ENCODE measurements around the gene STING1.
"Not testable (repeated sequence)": the region's sequence is repeated elsewhere in the genome, so short reads cannot be mapped to it uniquely, and the experiment has no call there.

STING1 gene

GRCh38 chr5:139513852-139514485, 31.4 kb upstream of the STING1 start:
- no peak for ATAC-seq
- Mint-ChIP-seq H3K9me3 (no peaks in the 10 kb centered on the region), H3K4me3 (no peak overlapping the region), H3K27ac (peak overlapping the region; percentile 30), H3K4me1 (peaks cover 42% of the 10 kb centered on the region), H3K27me3 (no peaks in the 10 kb centered on the region), H3K36me3 (no peaks in the 10 kb centered on the region)

DNA sequence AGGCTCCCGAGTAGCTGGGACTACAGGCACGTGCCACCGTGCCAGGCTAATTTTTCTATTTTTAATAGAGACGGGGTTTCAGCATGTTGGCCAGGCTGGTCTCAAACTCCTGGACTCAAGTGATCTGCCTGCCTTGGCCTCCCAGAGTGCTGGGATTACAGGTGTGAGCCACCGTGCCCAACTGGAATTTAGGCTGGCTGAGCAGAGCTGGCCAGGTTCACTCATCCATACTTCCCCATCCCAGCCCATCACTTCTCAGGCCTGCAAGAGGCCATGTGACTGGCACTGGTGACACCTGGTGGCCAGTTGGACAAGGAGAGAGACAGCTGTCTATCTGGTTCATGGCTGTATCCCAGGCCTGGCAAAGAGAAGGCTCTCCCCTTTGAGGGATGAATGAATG, 30.9 kb upstream of the STING1 start:
- Mint-ChIP-seq H3K27ac (peak overlapping the region; percentile 30), H3K4me1 (peaks cover 39% of the 10 kb centered on the region)
- H3K27me3 Mint-ChIP-seq, H3K4me3 Mint-ChIP-seq, H3K9me3 Mint-ChIP-seq, H3K36me3 Mint-ChIP-seq: not testable (repeated sequence)
- ATAC-seq = peak; percentile 73

GRCh38 chr5:139512786-139513390, 30.3 kb upstream of the STING1 start:
- ATAC-seq = no peak
- no peak overlapping the region for H3K4me3 Mint-ChIP-seq
- no peaks in the 10 kb centered on the region for H3K27me3 Mint-ChIP-seq
- H3K36me3 Mint-ChIP-seq = no peaks in the 10 kb centered on the region
- no peaks in the 10 kb centered on the region for H3K9me3 Mint-ChIP-seq
- H3K4me1 Mint-ChIP-seq = peaks cover 37% of the 10 kb centered on the region
- peak overlapping the region; percentile 30 for H3K27ac Mint-ChIP-seq

- H3K9me3 Mint-ChIP-seq, ATAC-seq, H3K27me3 Mint-ChIP-seq: not testable (repeated sequence)
These were observed 22.2 kb upstream of the STING1 start for GRCh38 chr5:139504722-139505121.

GRCh38 chr5:139503879-139504278, 21.3 kb upstream of the STING1 start:
- H3K4me1 Mint-ChIP-seq, H3K36me3 Mint-ChIP-seq: not testable (repeated sequence)

More at GRCh38 chr5:139504722-139505121, 22.2 kb upstream of the STING1 start:
- H3K4me3 Mint-ChIP-seq, H3K27ac Mint-ChIP-seq, H3K4me1 Mint-ChIP-seq, H3K36me3 Mint-ChIP-seq: not testable (repeated sequence)

GRCh38 chr5:139503036-139503817, 20.7 kb upstream of the STING1 start:
- H3K27ac Mint-ChIP-seq, ATAC-seq, H3K4me3 Mint-ChIP-seq: not testable (repeated sequence)

More at GRCh38 chr5:139503879-139504278, 21.3 kb upstream of the STING1 start:
- not testable (repeated sequence) for H3K4me3 Mint-ChIP-seq, H3K27me3 Mint-ChIP-seq, H3K27ac Mint-ChIP-seq, ATAC-seq, H3K9me3 Mint-ChIP-seq

DNA sequence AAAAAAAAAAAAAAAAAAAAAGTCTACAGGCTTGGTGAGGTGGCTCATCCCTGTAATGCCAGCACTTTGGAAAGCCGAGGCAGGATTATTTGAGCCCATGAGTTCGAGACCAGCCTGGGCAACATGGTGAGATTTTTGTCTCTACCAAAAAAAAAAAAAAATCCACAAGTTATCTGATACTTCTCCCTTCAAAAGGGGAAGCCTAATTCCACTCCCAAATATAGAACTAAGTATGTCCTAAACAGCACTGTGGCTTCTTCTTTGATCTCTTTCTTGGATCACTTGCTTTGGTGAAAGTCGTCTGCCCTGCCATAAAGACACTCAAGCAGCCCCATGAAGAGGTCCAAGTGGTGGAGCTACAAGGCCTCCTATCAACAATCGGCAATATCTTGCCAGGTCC, 18.8 kb upstream of the STING1 start:
- no peak for ATAC-seq
- Mint-ChIP-seq H3K4me1 (no peaks in the 10 kb centered on the region), H3K27ac (no peak overlapping the region), H3K27me3 (peaks cover 8% of the 10 kb centered on the region), H3K36me3 (no peaks in the 10 kb centered on the region), H3K4me3 (no peak overlapping the region), H3K9me3 (no peaks in the 10 kb centered on the region)

More at GRCh38 chr5:139503036-139503817, 20.7 kb upstream of the STING1 start:
- H3K4me1 Mint-ChIP-seq, H3K36me3 Mint-ChIP-seq, H3K27me3 Mint-ChIP-seq, H3K9me3 Mint-ChIP-seq: not testable (repeated sequence)

GRCh38 chr5:139495638-139496435, 13.3 kb upstream of the STING1 start:
- Mint-ChIP-seq H3K9me3 (no peaks in the 10 kb centered on the region), H3K27me3 (peaks cover 8% of the 10 kb centered on the region), H3K4me3 (no peak overlapping the region), H3K36me3 (no peaks in the 10 kb centered on the region), H3K27ac (no peak overlapping the region), H3K4me1 (no peaks in the 10 kb centered on the region)
- ATAC-seq = no peak

DNA sequence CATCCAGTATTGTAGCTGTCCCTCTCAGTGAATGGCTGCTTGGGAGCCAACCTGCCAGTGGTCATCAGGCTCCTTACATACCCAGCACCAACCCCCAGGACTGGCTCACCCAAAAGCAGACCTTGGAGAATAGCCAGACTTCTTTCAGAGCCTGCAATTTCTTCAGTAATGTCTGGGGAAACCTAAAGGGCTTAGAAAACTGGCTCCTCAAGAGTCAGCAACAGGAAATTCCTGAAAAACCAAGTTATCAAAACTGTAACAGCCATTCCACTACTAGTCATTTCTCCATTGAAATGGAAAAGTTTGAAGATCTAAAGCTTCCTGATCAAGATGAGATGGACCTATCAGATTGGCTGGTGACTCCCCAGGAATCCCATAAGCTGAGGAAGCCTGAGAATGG, 12.3 kb upstream of the STING1 start:
- Mint-ChIP-seq H3K36me3 (no peaks in the 10 kb centered on the region), H3K9me3 (no peaks in the 10 kb centered on the region), H3K4me3 (no peak overlapping the region), H3K4me1 (no peaks in the 10 kb centered on the region), H3K27ac (no peak overlapping the region), H3K27me3 (peaks cover 18% of the 10 kb centered on the region)
- no peak for ATAC-seq

GRCh38 chr5:139494256-139494655, 11.7 kb upstream of the STING1 start:
- no peaks in the 10 kb centered on the region for H3K4me1 Mint-ChIP-seq
- H3K4me3 Mint-ChIP-seq = no peak overlapping the region

DNA sequence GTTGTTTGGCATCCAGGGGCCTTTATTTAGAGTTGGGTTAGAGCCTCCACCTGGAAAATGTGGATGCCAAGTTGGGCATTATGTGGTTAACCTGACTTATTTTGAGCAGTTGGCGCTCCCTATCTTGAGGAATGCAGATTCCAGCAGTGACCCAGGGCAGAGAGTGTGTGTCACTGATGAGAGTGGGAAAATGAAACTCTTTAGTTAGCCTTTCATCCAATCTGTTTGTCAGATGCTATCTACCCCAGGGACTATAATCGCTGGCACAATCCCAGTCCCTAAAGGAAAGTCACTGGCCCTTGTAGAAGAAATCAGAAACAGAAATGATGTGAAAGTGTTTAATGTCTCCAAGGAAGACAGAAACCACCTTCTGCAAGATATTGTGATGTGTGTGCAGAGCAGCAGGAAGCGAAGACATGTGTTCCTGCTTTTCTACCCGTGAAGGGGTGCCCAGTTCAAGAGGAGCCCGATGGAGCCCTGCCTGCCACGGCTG, 10.2 kb upstream of the STING1 start:
- ATAC-seq = no peak
- Mint-ChIP-seq H3K4me1 (no peaks in the 10 kb centered on the region), H3K27ac (no peak overlapping the region), H3K4me3 (no peak overlapping the region), H3K36me3 (no peaks in the 10 kb centered on the region), H3K27me3 (peaks cover 18% of the 10 kb centered on the region), H3K9me3 (no peaks in the 10 kb centered on the region)

More at GRCh38 chr5:139494256-139494655, 11.7 kb upstream of the STING1 start:
- H3K27me3 Mint-ChIP-seq = peaks cover 18% of the 10 kb centered on the region
- no peak for ATAC-seq
- H3K27ac Mint-ChIP-seq = no peak overlapping the region
- no peaks in the 10 kb centered on the region for H3K36me3 Mint-ChIP-seq
- no peaks in the 10 kb centered on the region for H3K9me3 Mint-ChIP-seq

- peaks cover 18% of the 10 kb centered on the region for H3K27me3 Mint-ChIP-seq
- H3K4me1 Mint-ChIP-seq = no peaks in the 10 kb centered on the region
These were observed 5.7 kb upstream of the STING1 start for GRCh38 chr5:139488260-139488659.

GRCh38 chr5:139486201-139486600, 3.6 kb upstream of the STING1 start:
- no peaks in the 10 kb centered on the region for H3K9me3 Mint-ChIP-seq
- H3K27me3 Mint-ChIP-seq = peaks cover 14% of the 10 kb centered on the region
- no peak overlapping the region for H3K4me3 Mint-ChIP-seq
- no peaks in the 10 kb centered on the region for H3K36me3 Mint-ChIP-seq
- H3K27ac Mint-ChIP-seq = no peak overlapping the region
- ATAC-seq = peak; percentile 26
- H3K4me1 Mint-ChIP-seq = peaks cover 16% of the 10 kb centered on the region

More at GRCh38 chr5:139488260-139488659, 5.7 kb upstream of the STING1 start:
- Mint-ChIP-seq H3K27ac (no peak overlapping the region), H3K4me3 (no peak overlapping the region), H3K36me3 (no peaks in the 10 kb centered on the region), H3K9me3 (no peaks in the 10 kb centered on the region)
- no peak for ATAC-seq

- Mint-ChIP-seq H3K27ac (peak overlapping the region; percentile 16), H3K4me1 (peaks cover 16% of the 10 kb centered on the region)
- H3K9me3 Mint-ChIP-seq, ATAC-seq, H3K27me3 Mint-ChIP-seq, H3K4me3 Mint-ChIP-seq, H3K36me3 Mint-ChIP-seq: not testable (repeated sequence)
These were observed 291 bp upstream of the STING1 start for GRCh38 chr5:139482890-139483208.

GRCh38 chr5:139481580-139482049, 943 bp downstream of the STING1 start:
- peaks cover 16% of the 10 kb centered on the region for H3K4me1 Mint-ChIP-seq
- ATAC-seq = peak; percentile 6
- no peaks in the 10 kb centered on the region for H3K36me3 Mint-ChIP-seq
- peak overlapping the region; percentile 16 for H3K27ac Mint-ChIP-seq
- no peaks in the 10 kb centered on the region for H3K27me3 Mint-ChIP-seq
- H3K9me3 Mint-ChIP-seq = no peaks in the 10 kb centered on the region
- no peak overlapping the region for H3K4me3 Mint-ChIP-seq

Measured in stimulated activated memory B cell treated with anti-CD40 and anti-IgM and Interleukin-4, amounts not matched to agents 10 μg/mL and 1 μg/mL and 100 μg/mL, for 72 hours (primary cell).